SK-N-SH treated with all-trans-retinoic acid at 6 μM for 48 hours (cell line): ENCODE results near the gene JMJD1C.

ENCODE experiments used
- ATAC-seq: fragments of 200-7000 bp; cut with Tn5 transposase; 3 replicates; pipeline ENCODE4 v1.9.1; 2020; ENCODE audit warnings: mild to moderate bottlenecking, moderate library complexity
- ARNTL ChIP-seq: fragments of 450-650 bp; formaldehyde crosslinking; IDR thresholded peaks from 2 replicates; pipeline ENCODE4 v1.5.0; 2020; ENCODE audit warnings: low read depth, mild to moderate bottlenecking, moderate library complexity, borderline replicate concordance
- BACH2 ChIP-seq: fragments of 250-450 bp; sonication (Bioruptor Pico); IDR thresholded peaks from 2 replicates; pipeline ENCODE4 v1.9.0; 2021; ENCODE audit warnings: mild to moderate bottlenecking, borderline replicate concordance
- CSDC2 ChIP-seq: fragments of 250-450 bp; sonication (Bioruptor Pico); IDR thresholded peaks from 2 replicates; pipeline ENCODE4 v1.5.0; 2020; ENCODE audit warnings: mild to moderate bottlenecking, moderate library complexity
- CSRNP3 ChIP-seq: fragments of 250-450 bp; sonication (Bioruptor Pico); IDR thresholded peaks from 2 replicates; pipeline ENCODE4 v1.5.1; 2021; ENCODE audit warnings: mild to moderate bottlenecking, moderate library complexity
- OSR1 ChIP-seq: fragments of 250-450 bp; sonication (Bioruptor Pico); IDR thresholded peaks from 2 replicates; pipeline ENCODE4 v1.8.0; 2022; ENCODE audit warnings: moderate library complexity, mild to moderate bottlenecking, inconsistent platforms
- PPARA ChIP-seq: fragments of 250-450 bp; sonication (Bioruptor Pico); IDR thresholded peaks from 2 replicates; pipeline ENCODE4 v1.5.0; 2020; ENCODE audit warnings: mild to moderate bottlenecking, borderline replicate concordance
- RARB ChIP-seq: fragments of 250-450 bp; sonication (Bioruptor Pico); IDR thresholded peaks from 2 replicates; pipeline ENCODE4 v1.8.0; 2021; ENCODE audit warnings: mild to moderate bottlenecking, moderate library complexity
- TCF4 ChIP-seq: fragments of 250-450 bp; sonication (Bioruptor Pico); IDR thresholded peaks from 2 replicates; pipeline ENCODE4 v1.8.0; 2021; ENCODE audit warnings: mild to moderate bottlenecking, moderate library complexity, borderline replicate concordance
- ZFP3 ChIP-seq: fragments of 250-450 bp; sonication (Bioruptor Pico); IDR thresholded peaks from 2 replicates; pipeline ENCODE4 v1.5.0; 2020; ENCODE audit warnings: mild to moderate bottlenecking, moderate library complexity
- ZFP30 ChIP-seq: fragments of 450-650 bp; formaldehyde crosslinking; IDR thresholded peaks from 2 replicates; pipeline ENCODE4 v1.5.0; 2022; ENCODE audit warnings: mild to moderate bottlenecking, moderate library complexity
- ZNF565 ChIP-seq: fragments of 450-650 bp; formaldehyde crosslinking; conservative IDR thresholded peaks from 2 replicates; pipeline ENCODE4 v1.5.0; 2020; ENCODE audit warnings: low read depth, mild to moderate bottlenecking, moderate library complexity
- ZNF70 ChIP-seq: fragments of 450-650 bp; formaldehyde crosslinking; IDR thresholded peaks from 2 replicates; pipeline ENCODE4 v1.5.0; 2020; ENCODE audit warnings: mild to moderate bottlenecking, moderate library complexity
- ZNF8 ChIP-seq: fragments of 450-650 bp; formaldehyde crosslinking; IDR thresholded peaks from 2 replicates; pipeline ENCODE4 v1.5.0; 2020; ENCODE audit warnings: mild to moderate bottlenecking, moderate library complexity
- TF ChIP-seq, protein P1 (sequence below): fragments of 250-450 bp; sonication (Bioruptor Pico); IDR thresholded peaks from 2 replicates; pipeline ENCODE4 v1.5.0; 2020; ENCODE audit warnings: mild to moderate bottlenecking, moderate library complexity
- TF ChIP-seq, protein P2 (sequence below): fragments of 250-450 bp; sonication (Bioruptor Pico); IDR thresholded peaks from 2 replicates; pipeline ENCODE4 v1.8.0; 2021; ENCODE audit warnings: low read depth, mild to moderate bottlenecking, moderate library complexity, borderline replicate concordance
- TF ChIP-seq, protein P3 (sequence below): fragments of 250-450 bp; sonication (Bioruptor Pico); IDR thresholded peaks from 2 replicates; pipeline ENCODE4 v1.8.0; 2020; ENCODE audit warnings: mild to moderate bottlenecking, moderate library complexity, borderline replicate concordance
- TF ChIP-seq, protein P4 (sequence below): fragments of 250-450 bp; sonication (Bioruptor Pico); IDR thresholded peaks from 2 replicates; pipeline ENCODE4 v1.5.1; 2020; ENCODE audit warnings: low read depth, mild to moderate bottlenecking, moderate library complexity

Gene JMJD1C

DNA sequence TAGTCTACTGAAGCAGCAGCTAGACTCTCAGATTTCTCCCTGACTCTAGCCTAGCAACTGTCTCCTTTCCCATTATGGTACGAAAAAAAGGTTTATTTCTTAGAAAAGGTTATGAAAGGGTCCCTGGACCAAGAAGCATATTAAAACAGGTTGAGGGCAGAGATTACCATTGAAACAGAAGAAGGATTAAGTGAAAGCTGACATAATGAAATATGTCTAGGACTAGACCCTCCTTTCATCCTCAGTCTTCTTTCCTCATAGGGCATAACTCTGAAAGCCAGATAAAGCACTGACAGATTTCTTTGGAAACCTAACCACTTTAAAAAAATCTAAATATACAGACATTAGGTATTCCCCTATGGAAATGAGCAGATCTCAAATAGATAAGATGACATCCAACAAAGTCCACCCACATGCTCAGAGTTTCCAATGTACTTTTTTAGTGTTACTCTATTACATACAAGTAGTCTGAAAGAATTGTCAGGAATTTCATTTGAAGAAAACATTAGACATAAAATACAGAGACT is 58.6 kb downstream of the JMJD1C start:
- ATAC-seq = no peak

DNA sequence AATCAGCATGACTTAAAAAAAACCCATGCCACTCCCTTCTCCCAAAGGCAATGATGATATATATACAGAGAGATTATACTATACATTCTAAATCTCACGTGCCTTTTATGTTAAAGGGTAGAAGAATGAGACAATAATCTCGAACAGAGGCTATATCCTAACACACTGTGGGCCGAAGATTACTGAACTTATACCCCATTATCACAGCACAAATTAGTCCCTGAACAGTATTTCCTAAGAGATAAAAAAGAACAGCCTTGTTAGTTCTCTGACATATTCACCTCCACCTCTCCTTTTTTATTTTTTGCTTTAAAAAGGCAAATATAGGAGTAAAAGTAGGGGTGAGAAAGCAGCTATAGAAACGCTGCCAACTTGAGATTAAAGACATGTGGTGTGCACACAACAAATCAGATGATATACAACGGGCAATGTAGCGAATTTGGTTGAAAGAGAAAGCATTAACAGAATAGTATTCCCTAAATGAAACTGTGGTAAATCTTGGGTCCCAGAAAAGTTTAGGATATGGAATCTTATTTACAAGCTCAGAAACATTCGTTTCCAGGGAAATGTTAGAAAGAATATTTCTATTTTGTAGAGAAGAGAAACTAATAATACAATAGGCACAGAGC is 69.5 kb downstream of the JMJD1C start:
- peak; percentile 90 for ATAC-seq
- TF ChIP-seq, protein P1, sequence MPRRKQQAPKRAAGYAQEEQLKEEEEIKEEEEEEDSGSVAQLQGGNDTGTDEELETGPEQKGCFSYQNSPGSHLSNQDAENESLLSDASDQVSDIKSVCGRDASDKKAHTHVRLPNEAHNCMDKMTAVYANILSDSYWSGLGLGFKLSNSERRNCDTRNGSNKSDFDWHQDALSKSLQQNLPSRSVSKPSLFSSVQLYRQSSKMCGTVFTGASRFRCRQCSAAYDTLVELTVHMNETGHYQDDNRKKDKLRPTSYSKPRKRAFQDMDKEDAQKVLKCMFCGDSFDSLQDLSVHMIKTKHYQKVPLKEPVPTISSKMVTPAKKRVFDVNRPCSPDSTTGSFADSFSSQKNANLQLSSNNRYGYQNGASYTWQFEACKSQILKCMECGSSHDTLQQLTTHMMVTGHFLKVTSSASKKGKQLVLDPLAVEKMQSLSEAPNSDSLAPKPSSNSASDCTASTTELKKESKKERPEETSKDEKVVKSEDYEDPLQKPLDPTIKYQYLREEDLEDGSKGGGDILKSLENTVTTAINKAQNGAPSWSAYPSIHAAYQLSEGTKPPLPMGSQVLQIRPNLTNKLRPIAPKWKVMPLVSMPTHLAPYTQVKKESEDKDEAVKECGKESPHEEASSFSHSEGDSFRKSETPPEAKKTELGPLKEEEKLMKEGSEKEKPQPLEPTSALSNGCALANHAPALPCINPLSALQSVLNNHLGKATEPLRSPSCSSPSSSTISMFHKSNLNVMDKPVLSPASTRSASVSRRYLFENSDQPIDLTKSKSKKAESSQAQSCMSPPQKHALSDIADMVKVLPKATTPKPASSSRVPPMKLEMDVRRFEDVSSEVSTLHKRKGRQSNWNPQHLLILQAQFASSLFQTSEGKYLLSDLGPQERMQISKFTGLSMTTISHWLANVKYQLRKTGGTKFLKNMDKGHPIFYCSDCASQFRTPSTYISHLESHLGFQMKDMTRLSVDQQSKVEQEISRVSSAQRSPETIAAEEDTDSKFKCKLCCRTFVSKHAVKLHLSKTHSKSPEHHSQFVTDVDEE = no peak
- no peak for TF ChIP-seq CSDC2 (CRISPR knock-in tag)

More for the DNA sequence above, 58.6 kb downstream of the JMJD1C start:
- TF ChIP-seq BACH2 (no peak), ZNF8 (no peak), CSDC2 (CRISPR knock-in tag) (no peak), ZFP30 (no peak), TCF4 (CRISPR knock-in tag) (no peak), OSR1 (no peak), CSRNP3 (CRISPR knock-in tag) (no peak), ZFP3 (CRISPR knock-in tag) (no peak), ZNF565 (no peak), RARB (no peak), PPARA (CRISPR knock-in tag) (no peak), ZNF70 (CRISPR knock-in tag) (no peak), ARNTL (CRISPR knock-in tag) (no peak)
- TF ChIP-seq, protein P2, sequence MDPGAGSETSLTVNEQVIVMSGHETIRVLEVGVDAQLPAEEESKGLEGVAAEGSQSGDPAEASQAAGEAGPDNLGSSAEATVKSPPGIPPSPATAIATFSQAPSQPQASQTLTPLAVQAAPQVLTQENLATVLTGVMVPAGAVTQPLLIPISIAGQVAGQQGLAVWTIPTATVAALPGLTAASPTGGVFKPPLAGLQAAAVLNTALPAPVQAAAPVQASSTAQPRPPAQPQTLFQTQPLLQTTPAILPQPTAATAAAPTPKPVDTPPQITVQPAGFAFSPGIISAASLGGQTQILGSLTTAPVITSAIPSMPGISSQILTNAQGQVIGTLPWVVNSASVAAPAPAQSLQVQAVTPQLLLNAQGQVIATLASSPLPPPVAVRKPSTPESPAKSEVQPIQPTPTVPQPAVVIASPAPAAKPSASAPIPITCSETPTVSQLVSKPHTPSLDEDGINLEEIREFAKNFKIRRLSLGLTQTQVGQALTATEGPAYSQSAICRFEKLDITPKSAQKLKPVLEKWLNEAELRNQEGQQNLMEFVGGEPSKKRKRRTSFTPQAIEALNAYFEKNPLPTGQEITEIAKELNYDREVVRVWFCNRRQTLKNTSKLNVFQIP (CRISPR knock-in tag) = no peak
- TF ChIP-seq, protein P1 = no peak
- TF ChIP-seq, protein P3, sequence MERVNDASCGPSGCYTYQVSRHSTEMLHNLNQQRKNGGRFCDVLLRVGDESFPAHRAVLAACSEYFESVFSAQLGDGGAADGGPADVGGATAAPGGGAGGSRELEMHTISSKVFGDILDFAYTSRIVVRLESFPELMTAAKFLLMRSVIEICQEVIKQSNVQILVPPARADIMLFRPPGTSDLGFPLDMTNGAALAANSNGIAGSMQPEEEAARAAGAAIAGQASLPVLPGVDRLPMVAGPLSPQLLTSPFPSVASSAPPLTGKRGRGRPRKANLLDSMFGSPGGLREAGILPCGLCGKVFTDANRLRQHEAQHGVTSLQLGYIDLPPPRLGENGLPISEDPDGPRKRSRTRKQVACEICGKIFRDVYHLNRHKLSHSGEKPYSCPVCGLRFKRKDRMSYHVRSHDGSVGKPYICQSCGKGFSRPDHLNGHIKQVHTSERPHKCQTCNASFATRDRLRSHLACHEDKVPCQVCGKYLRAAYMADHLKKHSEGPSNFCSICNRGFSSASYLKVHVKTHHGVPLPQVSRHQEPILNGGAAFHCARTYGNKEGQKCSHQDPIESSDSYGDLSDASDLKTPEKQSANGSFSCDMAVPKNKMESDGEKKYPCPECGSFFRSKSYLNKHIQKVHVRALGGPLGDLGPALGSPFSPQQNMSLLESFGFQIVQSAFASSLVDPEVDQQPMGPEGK = no peak

- TF ChIP-seq ZFP3 (CRISPR knock-in tag) = no peak
- no peak for TF ChIP-seq ZNF8
- no peak for TF ChIP-seq OSR1
- TF ChIP-seq, protein P4, sequence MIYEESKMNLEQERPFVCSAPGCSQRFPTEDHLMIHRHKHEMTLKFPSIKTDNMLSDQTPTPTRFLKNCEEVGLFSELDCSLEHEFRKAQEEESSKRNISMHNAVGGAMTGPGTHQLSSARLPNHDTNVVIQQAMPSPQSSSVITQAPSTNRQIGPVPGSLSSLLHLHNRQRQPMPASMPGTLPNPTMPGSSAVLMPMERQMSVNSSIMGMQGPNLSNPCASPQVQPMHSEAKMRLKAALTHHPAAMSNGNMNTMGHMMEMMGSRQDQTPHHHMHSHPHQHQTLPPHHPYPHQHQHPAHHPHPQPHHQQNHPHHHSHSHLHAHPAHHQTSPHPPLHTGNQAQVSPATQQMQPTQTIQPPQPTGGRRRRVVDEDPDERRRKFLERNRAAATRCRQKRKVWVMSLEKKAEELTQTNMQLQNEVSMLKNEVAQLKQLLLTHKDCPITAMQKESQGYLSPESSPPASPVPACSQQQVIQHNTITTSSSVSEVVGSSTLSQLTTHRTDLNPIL (CRISPR knock-in tag) = no peak
- TF ChIP-seq ZFP30 = no peak
- TF ChIP-seq, protein P3 = no peak
- TF ChIP-seq ZNF70 (CRISPR knock-in tag) = no peak
- no peak for ATAC-seq
Observed at GRCh38 chr10:63393050-63393449, 72.7 kb downstream of the JMJD1C start.
